SK-N-SH (cell line): ENCODE measurements around the gene RAI14. TPM values are rescaled to one million over a fixed set of nuclear protein-coding genes. Genes with fewer than 3 reads are reported as not detected.

Source experiments
- CTCF ChIA-PET: fragments of 300-600, 350-600 bp; formaldehyde crosslinking; extraction: SDS; loops from one replicate; lab custom pipeline; 2021; lab: Yijun Ruan, JAX
- POLR2A ChIA-PET: fragments of 350-600 bp; sonication (Branson Sonifier 250); formaldehyde crosslinking; extraction: SDS; loops from one replicate; lab custom pipeline; 2020; ENCODE audit warnings: antibody characterized with exemption, inconsistent platforms; lab: Yijun Ruan, JAX
- DNase-seq: peaks from one replicate; pipeline ENCODE4 v3.0.0; 2012
- H2AFZ ChIP-seq: fragments of 200-600 bp; sonication (generic); 2 replicates; pipeline ENCODE4 v1.8.1; 2016; ENCODE audit warnings: antibody characterized with exemption, mild to moderate bottlenecking, low read depth
- H3F3A ChIP-seq: fragments of 200-600 bp; sonication (generic); replicated peaks from 2 replicates; pipeline ENCODE3; 2016; ENCODE audit warnings: antibody characterized with exemption, mild to moderate bottlenecking; ENCODE audit not compliant: insufficient read depth
- H3K27ac ChIP-seq, 2 experiments: fragments of 200-500 bp in 1 of 2; fragments of 200-600 bp in 1 of 2; sonication (Bioruptor generic) in 1 of 2; sonication (generic), shearing (Covaris generic) in 1 of 2; 2 replicates each; pipeline versions ENCODE4 v1.5.1 to v1.6.1; 2014 to 2016; ENCODE audit warnings: low read depth in 2 of 2, inconsistent platforms in 1 of 2, low read length in 1 of 2, mild to moderate bottlenecking in 1 of 2, mixed read lengths in 1 of 2
- H3K27me3 ChIP-seq: fragments of 200-600 bp; sonication (generic), shearing (Covaris generic); 2 replicates; pipeline ENCODE4 v1.6.1; 2016; ENCODE audit warnings: mixed run types; ENCODE audit not compliant: insufficient read depth
- H3K36me3 ChIP-seq, 2 experiments: fragments of 200-500 bp in 1 of 2; fragments of 200-600 bp in 1 of 2; sonication (Bioruptor generic) in 1 of 2; sonication (generic) in 1 of 2; replicated peaks in 1 of 2; 2 replicates each; pipeline versions ENCODE3 to v1.5.1; 2014 to 2016; ENCODE audit warnings: low read length in 1 of 2, mild to moderate bottlenecking in 1 of 2; ENCODE audit not compliant: insufficient read depth in 2 of 2, control insufficient read depth in 1 of 2
- H3K4me1 ChIP-seq, 2 experiments: fragments of 200-500 bp in 1 of 2; fragments of 200-600 bp in 1 of 2; sonication (Bioruptor generic) in 1 of 2; sonication (generic), shearing (Covaris generic) in 1 of 2; 2 replicates each; pipeline versions ENCODE4 v1.5.1 to v1.6.1; 2014 to 2016; ENCODE audit warnings: low read depth in 1 of 2, low read length in 1 of 2, mixed run types in 1 of 2; ENCODE audit not compliant: insufficient read depth in 2 of 2, control insufficient read depth in 1 of 2
- H3K4me2 ChIP-seq: fragments of 200-600 bp; sonication (generic), shearing (Covaris generic); 2 replicates; pipeline ENCODE4 v1.6.1; 2017; ENCODE audit warnings: mixed run types
- H3K4me3 ChIP-seq, 2 experiments: fragments of 200-500 bp in 1 of 2; fragments of 200-600 bp in 1 of 2; sonication (Bioruptor generic) in 1 of 2; sonication (generic), shearing (Covaris generic) in 1 of 2; 2 replicates each; pipeline versions ENCODE4 v1.5.1 to v1.8.1; 2014 to 2016; ENCODE audit warnings: low read depth in 2 of 2, inconsistent platforms in 1 of 2, low read length in 1 of 2, mild to moderate bottlenecking in 1 of 2, mixed read lengths in 1 of 2, moderate library complexity in 1 of 2
- H3K79me2 ChIP-seq: fragments of 200-600 bp; sonication (generic); 2 replicates; pipeline ENCODE4 v1.8.1; 2017; ENCODE audit warnings: mild to moderate bottlenecking; ENCODE audit not compliant: insufficient read depth
- H3K9ac ChIP-seq: fragments of 200-600 bp; sonication (generic); 2 replicates; pipeline ENCODE4 v1.6.1; 2017; ENCODE audit warnings: mixed run types
- H3K9me2 ChIP-seq: fragments of 200-600 bp; sonication (generic); 2 replicates; pipeline ENCODE4 v1.6.1; 2017; ENCODE audit warnings: mixed run types
- H3K9me3 ChIP-seq: fragments of 200-600 bp; sonication (generic); 2 replicates; pipeline ENCODE4 v1.6.1; 2017; ENCODE audit warnings: mixed run types, mild to moderate bottlenecking, moderate library complexity
- H4K20me1 ChIP-seq: fragments of 200-600 bp; sonication (generic); 2 replicates; pipeline ENCODE4 v1.6.1; 2017; ENCODE audit warnings: mild to moderate bottlenecking, mixed run types; ENCODE audit not compliant: insufficient read depth
- FOSL2 ChIP-seq: IDR thresholded peaks from 2 replicates; pipeline ENCODE4 v1.4.0; 2012; ENCODE audit warnings: low read depth, mild to moderate bottlenecking, moderate library complexity, borderline replicate concordance
- GABPA ChIP-seq: IDR thresholded peaks from 2 replicates; pipeline ENCODE4 v1.4.0; 2012; ENCODE audit warnings: low read depth, mild to moderate bottlenecking
- GATA2 ChIP-seq: sonication (generic); formaldehyde crosslinking; IDR thresholded peaks from 2 replicates; pipeline ENCODE4 v1.5.0; 2020; ENCODE audit warnings: mild to moderate bottlenecking, missing genetic modification reagents
- IRF3 ChIP-seq: fragments of 150-350 bp; IDR thresholded peaks from 2 replicates; pipeline ENCODE4 v1.6.1; 2016; ENCODE audit warnings: mild to moderate bottlenecking, low read depth, low read length
- JUND ChIP-seq: IDR thresholded peaks from 2 replicates; pipeline ENCODE4 v1.4.0; 2012
- MEF2A ChIP-seq: IDR thresholded peaks from 2 replicates; pipeline ENCODE4 v1.4.0; 2012; ENCODE audit warnings: low read depth, borderline replicate concordance
- MXI1 ChIP-seq: IDR thresholded peaks from 2 replicates; pipeline ENCODE4 v1.6.1; 2012; ENCODE audit warnings: mild to moderate bottlenecking, low read depth, low read length, improper control_type of control experiment
- POLR2AphosphoS5 ChIP-seq: IDR thresholded peaks from 2 replicates; pipeline ENCODE4 v1.6.1; 2012; ENCODE audit warnings: low read depth, low read length
- RCOR1 ChIP-seq: fragments of 150-350 bp; IDR thresholded peaks from 2 replicates; pipeline ENCODE4 v1.6.1; 2017; ENCODE audit warnings: antibody characterized with exemption, low read length
- REST ChIP-seq: IDR thresholded peaks from 2 replicates; pipeline ENCODE4 v1.6.1; 2012; ENCODE audit warnings: mild to moderate bottlenecking, low read depth, low read length, moderate library complexity
- RXRA ChIP-seq: IDR thresholded peaks from 2 replicates; pipeline ENCODE4 v1.4.0; 2012; ENCODE audit warnings: low read depth, mild to moderate bottlenecking, borderline replicate concordance
- SMC3 ChIP-seq: IDR thresholded peaks from 2 replicates; pipeline ENCODE4 v1.6.1; 2012; ENCODE audit warnings: low read depth, low read length, improper control_type of control experiment
- TCF12 ChIP-seq: IDR thresholded peaks from 2 replicates; pipeline ENCODE4 v1.4.0; 2012
- WGBS: methylation state at CpG from one replicate; pipeline ENCODE4 v1.1.6; 2017; ENCODE audit warnings: low lambda C conversion rate; 5-methylcytosine and 5-hydroxymethylcytosine counted together
- polyA plus RNA-seq, 3 experiments: library from polyadenylated mRNA; depleted of rRNA; stranded (reverse); fragments of >200 nt; gene quantifications; 2 replicates each; pipeline ENCODE4 v1.2.3, GENCODE V29; 2012

Gene RAI14
- polyA plus RNA-seq, 1 of the 3 experiments (the other 2 are of a cell fraction) = 53.2 TPM

- Histone ChIP-seq H3K9me3 (no peaks in the 10 kb centered on the region), H3K9me2 (no peaks in the 10 kb centered on the region), H3K4me3 (no peak overlapping the region), H3K4me1 (peaks cover 0 to 47% of the 10 kb centered on the region in 2 experiments; a peak in 2 of 4 replicates), H3K9ac (peak overlapping the region; percentile 36; the same call in 1 of the 2 replicates), H4K20me1 (no peaks in the 10 kb centered on the region), H3K79me2 (peaks cover 91% of the 10 kb centered on the region), H3K27me3 (no peaks in the 10 kb centered on the region), H3K36me3 (peaks cover 0 to 21% of the 10 kb centered on the region in 2 experiments), H2AFZ (no peak overlapping the region), H3K27ac (peak overlapping the region; percentile 3 to 92; a peak in 3 of 4 replicates), H3F3A (peaks cover 63% of the 10 kb centered on the region), H3K4me2 (peak overlapping the region; percentile 48)
- TF ChIP-seq MEF2A (no peak), JUND (0 out of 2 replicates have a peak, but pooled peaks have one; percentile 12), GATA2 (no peak), FOSL2 (peak; percentile 36; the same call in 1 of the 2 replicates)
- DNase-seq = no peak
- CTCF ChIA-PET = no interaction called here
- POLR2A ChIA-PET = no interaction called here
- whole genome bisulfite sequencing = 2% methylated on average over 1 of the region's 1 CpG
Measured at GRCh38 chr5:34706084-34706483, 50.0 kb downstream of the RAI14 start.

GRCh38 chr5:34707451-34708107 lies 51.5 kb downstream of the RAI14 start:
- Histone ChIP-seq H3K4me3 (no peak overlapping the region), H3F3A (peaks cover 63% of the 10 kb centered on the region), H3K27me3 (no peaks in the 10 kb centered on the region), H2AFZ (no peak overlapping the region), H3K9ac (peak overlapping the region; percentile 25; the same call in 1 of the 2 replicates), H3K4me2 (peak overlapping the region; percentile 48), H4K20me1 (no peaks in the 10 kb centered on the region), H3K9me2 (no peaks in the 10 kb centered on the region), H3K27ac (peak overlapping the region in 1 of 2 experiments; percentile 92; a peak in 2 of 4 replicates), H3K4me1 (peaks cover 0 to 46% of the 10 kb centered on the region in 2 experiments; a peak in 2 of 4 replicates), H3K9me3 (no peaks in the 10 kb centered on the region), H3K36me3 (peaks cover 0 to 28% of the 10 kb centered on the region in 2 experiments), H3K79me2 (peaks cover 91% of the 10 kb centered on the region)
- no peak for DNase-seq
- WGBS = 65% methylated on average over 5 of the region's 5 CpGs
- POLR2A ChIA-PET = no interaction called here
- CTCF ChIA-PET = no interaction called here
- TF ChIP-seq RXRA (no peak), IRF3 (no peak), TCF12 (no peak), MXI1 (no peak), POLR2AphosphoS5 (no peak), GATA2 (no peak), REST (no peak), GABPA (no peak), RCOR1 (no peak), SMC3 (no peak)
